Purkinje cell (primary cell): Measurements from ENCODE around the gene VPS72. TPM values are rescaled to one million over a fixed set of nuclear protein-coding genes. Genes with fewer than 3 reads are reported as not detected.

Experiments
- polyA plus RNA-seq: library from polyadenylated mRNA; unstranded; fragments of >200 nt; fragmentation: Nextera tagmentation; gene quantifications from 2 replicates; pipeline ENCODE4 v1.2.1, GENCODE V29; 2014

Gene VPS72
- polyA plus RNA-seq = 9.7 and 12.8 TPM in 2 replicates

GRCh38 chr1:151189637-151190445 is at the start of gene VPS72:
Gene VPS72 (minus strand): TSS chr1:151190197. CDS start chr1:151190121, 76 bp downstream.

GRCh38 chr1:151198254-151199127 is 8.5 kb upstream of the VPS72 start, which contains the start of gene PIP5K1A:
Gene PIP5K1A (plus strand): TSS chr1:151198552. CDS start chr1:151198997, 445 bp downstream.

GRCh38 chr1:151175863-151176262 is 14.1 kb downstream of the VPS72 start, which contains the start of gene TMOD4:
Gene TMOD4 (minus strand): TSS chr1:151175981. CDS start chr1:151174875, 1,106 bp downstream.

GRCh38 chr1:151165738-151166504 is 24.1 kb downstream of the VPS72 start, which contains the start of the genes LYSMD1 and SCNM1:
Gene LYSMD1 (minus strand): TSS chr1:151165902. CDS start chr1:151165258, 644 bp downstream.
Gene SCNM1 (plus strand): TSS chr1:151166144. CDS start chr1:151166153, 9 bp downstream.

GRCh38 chr1:151156515-151156819 is 33.5 kb downstream of the VPS72 start, which contains the start of gene TNFAIP8L2:
Gene TNFAIP8L2 (plus strand): TSS chr1:151156649. CDS start chr1:151158698, 2,049 bp downstream.

GRCh38 chr1:151146412-151147131 is 43.4 kb downstream of the VPS72 start, which contains the start of gene SEMA6C:
Gene SEMA6C (minus strand): TSS chr1:151146631. CDS start chr1:151142621, 4,010 bp downstream.

Other genes starting within 250 kb of the VPS72 start
- gene CERS2, start 215.4 kb downstream of the VPS72 start, polyA plus RNA-seq = 2.0 and 2.5 TPM in 2 replicates
- not detected in 2 replicates for gene ANXA9, start 207.9 kb downstream of the VPS72 start, polyA plus RNA-seq
- gene MINDY1, start 183.3 kb downstream of the VPS72 start, polyA plus RNA-seq = 0.55 and 1.1 TPM in 2 replicates
- 13.0 and 22.9 TPM in 2 replicates for gene PRUNE1, start 181.7 kb downstream of the VPS72 start, polyA plus RNA-seq
- 0.26 and 0.60 TPM in 2 replicates for gene BNIPL, start 153.6 kb downstream of the VPS72 start, polyA plus RNA-seq
- gene C1orf56, start 142.4 kb downstream of the VPS72 start, polyA plus RNA-seq = 12.8 and 18.3 TPM in 2 replicates
- gene CDC42SE1, start 130.6 kb downstream of the VPS72 start, polyA plus RNA-seq = 11.7 and 17.5 TPM in 2 replicates
- gene MLLT11, start 129.8 kb downstream of the VPS72 start, polyA plus RNA-seq = 149 and 204 TPM in 2 replicates
- gene GABPB2, start 119.4 kb downstream of the VPS72 start, polyA plus RNA-seq = 3.0 and 6.1 TPM in 2 replicates
- gene SEMA6C, start 43.6 kb downstream of the VPS72 start, polyA plus RNA-seq = 0.95 and 2.5 TPM in 2 replicates
- gene TNFAIP8L2, start 33.5 kb downstream of the VPS72 start, polyA plus RNA-seq = not detected in 2 replicates
- 19.2 and 19.6 TPM in 2 replicates for gene LYSMD1, start 24.3 kb downstream of the VPS72 start, polyA plus RNA-seq
- 138 and 168 TPM in 2 replicates for gene SCNM1, start 24.1 kb downstream of the VPS72 start, polyA plus RNA-seq
- gene TMOD4, start 14.2 kb downstream of the VPS72 start, polyA plus RNA-seq = not detected in 2 replicates
- 2.9 and 3.3 TPM in 2 replicates for gene PIP5K1A, start 8.4 kb upstream of the VPS72 start, polyA plus RNA-seq
- 80.4 and 119 TPM in 2 replicates for gene PSMD4, start 64.5 kb upstream of the VPS72 start, polyA plus RNA-seq
- 0.07 and 0.34 TPM in 2 replicates for gene ZNF687, start 92.1 kb upstream of the VPS72 start, polyA plus RNA-seq
- 4.3 and 6.1 TPM in 2 replicates for gene PI4KB, start 137.2 kb upstream of the VPS72 start, polyA plus RNA-seq
- 1.5 and 1.9 TPM in 2 replicates for gene RFX5, start 157.1 kb upstream of the VPS72 start, polyA plus RNA-seq
- gene SELENBP1, start 182.5 kb upstream of the VPS72 start, polyA plus RNA-seq = 0.83 and 1.7 TPM in 2 replicates
- gene PSMB4, start 209.4 kb upstream of the VPS72 start, polyA plus RNA-seq = 351 and 394 TPM in 2 replicates